A549 treated with CpdA at 1 μM for 4 hours (cell line): ENCODE measurements around the gene SMCP. TPM values are rescaled to one million over a fixed set of nuclear protein-coding genes. Genes with fewer than 3 reads are reported as not detected.

Experiments
- total RNA-seq: library from RNA; stranded (reverse); fragments of 200-300 nt; extraction: Qiagen RNA extraction; gene quantifications from 5 replicates; pipeline ENCODE4 v1.2.3, GENCODE V29; 2022; ENCODE audit warnings: low read depth

The SMCP gene
- not detected in 5 replicates for total RNA-seq

GRCh38 chr1:152878042-152878441, at the start of gene SMCP:
TSS of gene SMCP (plus strand) at chr1:152878322. CDS start at chr1:152884423, 6,101 bp downstream.

GRCh38 chr1:152842556-152842955, 35.6 kb upstream of the SMCP start, which contains the start of gene LCE6A:
TSS of gene LCE6A (plus strand) at chr1:152842856. CDS start at chr1:152843521, 665 bp downstream.

GRCh38 chr1:152859696-152860095, 18.4 kb upstream of the SMCP start, which contains the start of gene LCE7A:
TSS of gene LCE7A (plus strand) at chr1:152859996. CDS start at chr1:152860698, 702 bp downstream.

GRCh38 chr1:152907686-152908601, 29.8 kb downstream of the SMCP start, which contains the start of gene IVL:
TSS of gene IVL (plus strand) at chr1:152908546. CDS start at chr1:152909798, 1,252 bp downstream.

Other genes starting within 250 kb of the SMCP start
- gene LCE2D, start 214.9 kb upstream of the SMCP start, total RNA-seq: not detected in 5 replicates
- not detected in 5 replicates for gene LCE2C, start 203.0 kb upstream of the SMCP start, total RNA-seq
- not detected in 5 replicates for gene LCE2B, start 192.2 kb upstream of the SMCP start, total RNA-seq
- gene LCE2A, start 180.0 kb upstream of the SMCP start, total RNA-seq: not detected in 5 replicates
- not detected in 5 replicates for gene LCE4A, start 170.2 kb upstream of the SMCP start, total RNA-seq
- not detected in 5 replicates for gene KPRP, start 120.3 kb upstream of the SMCP start, total RNA-seq
- not detected in 5 replicates for gene LCE1F, start 103.2 kb upstream of the SMCP start, total RNA-seq
- not detected in 5 replicates for gene LCE1E, start 92.1 kb upstream of the SMCP start, total RNA-seq
- gene LCE1D, start 81.6 kb upstream of the SMCP start, total RNA-seq: not detected in 5 replicates
- gene LCE1C, start 71.7 kb upstream of the SMCP start, total RNA-seq: not detected in 5 replicates
- not detected in 5 replicates for gene LCE1B, start 66.4 kb upstream of the SMCP start, total RNA-seq
- not detected in 5 replicates for gene LCE1A, start 50.8 kb upstream of the SMCP start, total RNA-seq
- not detected in 5 replicates for gene LCE6A, start 35.5 kb upstream of the SMCP start, total RNA-seq
- gene LCE7A, start 18.3 kb upstream of the SMCP start, total RNA-seq: not detected in 5 replicates
- gene IVL, start 30.2 kb downstream of the SMCP start, total RNA-seq: 0.03 TPM in 1 of 5 replicates, not detected in the others
- not detected in 5 replicates for gene SPRR5, start 68.9 kb downstream of the SMCP start, total RNA-seq
- gene SPRR4, start 92.3 kb downstream of the SMCP start, total RNA-seq: not detected in 5 replicates
- not detected in 5 replicates for gene SPRR1A, start 105.8 kb downstream of the SMCP start, total RNA-seq
- gene SPRR3, start 123.4 kb downstream of the SMCP start, total RNA-seq: 0.22 TPM in 1 of 5 replicates, not detected in the others
- gene SPRR1B, start 152.9 kb downstream of the SMCP start, total RNA-seq: not detected in 5 replicates
- not detected in 5 replicates for gene SPRR2D, start 162.8 kb downstream of the SMCP start, total RNA-seq
- gene SPRR2A, start 179.2 kb downstream of the SMCP start, total RNA-seq: not detected in 5 replicates
- not detected in 5 replicates for gene SPRR2B, start 193.3 kb downstream of the SMCP start, total RNA-seq
- gene SPRR2E, start 216.2 kb downstream of the SMCP start, total RNA-seq: not detected in 5 replicates
- gene SPRR2F, start 235.2 kb downstream of the SMCP start, total RNA-seq: not detected in 5 replicates